ENCODE data around the gene CHN1.

CHN1 gene

DNA sequence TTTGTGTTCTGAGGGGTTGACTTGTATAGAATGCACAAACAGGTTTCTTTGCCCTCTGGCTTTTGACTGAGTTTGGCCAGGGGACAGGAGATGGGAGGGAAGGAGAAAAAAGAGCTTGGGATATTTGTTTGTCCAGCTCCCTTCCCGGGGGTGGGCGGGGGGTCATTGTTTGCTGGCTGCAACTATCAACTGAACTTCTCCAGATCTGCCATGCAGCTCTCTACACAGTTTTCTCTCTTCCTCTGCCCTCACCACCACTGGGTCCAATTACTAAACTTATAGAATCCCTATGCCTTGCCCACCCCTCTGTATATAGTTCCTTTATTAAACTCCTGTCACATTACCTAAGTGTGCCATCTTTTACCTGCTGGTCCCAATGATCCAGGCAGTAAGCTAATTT lies 32.8 kb upstream of the CHN1 start:
- no peak overlapping the region for H3K4me3 ChIP-seq (ENCODE audit: low read depth, low read length)
- no peak for DNase-seq (ENCODE audit: low read depth)
- TF ChIP-seq, protein P1, sequence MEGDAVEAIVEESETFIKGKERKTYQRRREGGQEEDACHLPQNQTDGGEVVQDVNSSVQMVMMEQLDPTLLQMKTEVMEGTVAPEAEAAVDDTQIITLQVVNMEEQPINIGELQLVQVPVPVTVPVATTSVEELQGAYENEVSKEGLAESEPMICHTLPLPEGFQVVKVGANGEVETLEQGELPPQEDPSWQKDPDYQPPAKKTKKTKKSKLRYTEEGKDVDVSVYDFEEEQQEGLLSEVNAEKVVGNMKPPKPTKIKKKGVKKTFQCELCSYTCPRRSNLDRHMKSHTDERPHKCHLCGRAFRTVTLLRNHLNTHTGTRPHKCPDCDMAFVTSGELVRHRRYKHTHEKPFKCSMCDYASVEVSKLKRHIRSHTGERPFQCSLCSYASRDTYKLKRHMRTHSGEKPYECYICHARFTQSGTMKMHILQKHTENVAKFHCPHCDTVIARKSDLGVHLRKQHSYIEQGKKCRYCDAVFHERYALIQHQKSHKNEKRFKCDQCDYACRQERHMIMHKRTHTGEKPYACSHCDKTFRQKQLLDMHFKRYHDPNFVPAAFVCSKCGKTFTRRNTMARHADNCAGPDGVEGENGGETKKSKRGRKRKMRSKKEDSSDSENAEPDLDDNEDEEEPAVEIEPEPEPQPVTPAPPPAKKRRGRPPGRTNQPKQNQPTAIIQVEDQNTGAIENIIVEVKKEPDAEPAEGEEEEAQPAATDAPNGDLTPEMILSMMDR (conservative IDR thresholded peaks at IDR 0.05; ENCODE audit: low read depth, low read length) = no peak

DNA sequence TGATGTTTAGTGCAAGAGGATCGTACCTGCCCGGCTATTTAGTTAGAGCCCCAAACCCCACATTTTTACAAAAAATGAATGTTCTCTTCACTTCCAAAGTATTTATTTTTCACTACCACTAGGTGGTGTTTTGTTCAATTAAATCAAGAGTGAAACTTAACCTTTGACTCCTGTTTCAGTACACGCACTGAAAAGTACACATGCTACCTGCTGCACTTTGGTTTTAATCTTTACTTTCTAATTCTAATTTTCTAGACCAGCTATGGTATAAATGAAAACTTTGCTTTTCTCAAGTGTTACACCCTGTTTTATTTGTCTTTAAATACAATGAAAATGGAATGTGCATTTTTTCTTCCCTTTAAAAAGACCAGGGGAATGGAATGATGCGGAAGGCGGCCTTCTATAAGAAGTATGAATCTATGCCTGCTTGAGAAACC lies 31.4 kb upstream of the CHN1 start:
- DNase-seq (ENCODE audit: low read depth) = peak; percentile 57
- H3K4me3 ChIP-seq (ENCODE audit: low read depth, low read length) = no peak overlapping the region
- TF ChIP-seq, protein P1 (conservative IDR thresholded peaks at IDR 0.05; ENCODE audit: low read depth, low read length) = peak; percentile 51

DNA sequence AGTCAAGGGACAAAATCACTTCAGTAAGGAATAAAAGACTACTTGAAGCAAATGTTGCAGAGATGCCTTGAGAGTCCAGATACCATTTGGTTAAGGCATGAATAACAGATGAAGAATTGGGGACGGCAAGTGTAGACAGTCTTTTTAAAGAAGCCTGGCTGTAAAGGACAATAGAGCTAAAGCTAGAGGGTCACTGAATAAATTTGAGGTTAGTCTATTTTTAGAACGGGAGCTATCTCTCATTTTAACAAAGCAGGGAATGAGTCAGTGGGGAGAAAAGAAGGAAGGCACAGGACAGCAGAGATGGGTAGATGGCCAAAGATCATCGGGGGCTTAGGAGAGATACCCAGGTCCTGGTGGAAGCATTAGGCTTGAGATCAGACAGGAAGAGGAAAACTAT lies 30.6 kb upstream of the CHN1 start:
- no peak overlapping the region for H3K4me3 ChIP-seq (ENCODE audit: low read depth, low read length)
- TF ChIP-seq, protein P1 (conservative IDR thresholded peaks at IDR 0.05; ENCODE audit: low read depth, low read length) = no peak
- no peak for DNase-seq (ENCODE audit: low read depth)

DNA sequence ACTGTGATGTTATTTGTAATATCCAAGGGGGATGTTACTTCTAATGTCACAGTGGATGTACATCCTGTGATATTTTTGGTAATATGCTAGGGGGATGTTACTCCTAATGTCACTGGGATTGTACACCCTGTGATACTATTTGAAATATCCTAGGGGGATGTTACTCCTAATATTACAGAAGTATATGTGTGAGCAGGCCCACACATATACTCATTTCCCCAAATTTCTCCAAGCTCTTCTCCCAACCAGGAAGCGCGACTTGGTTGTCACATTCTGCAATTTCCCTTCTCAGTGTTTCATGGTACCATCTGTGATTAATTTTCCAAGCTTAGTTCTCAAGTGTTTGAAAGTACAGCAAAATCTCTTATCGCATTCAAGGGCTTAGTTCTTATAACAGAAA lies 29.5 kb upstream of the CHN1 start:
- TF ChIP-seq, protein P1 (conservative IDR thresholded peaks at IDR 0.05; ENCODE audit: low read depth, low read length) = no peak
- no peak for DNase-seq (ENCODE audit: low read depth)
- no peak overlapping the region for H3K4me3 ChIP-seq (ENCODE audit: low read depth, low read length)

DNA sequence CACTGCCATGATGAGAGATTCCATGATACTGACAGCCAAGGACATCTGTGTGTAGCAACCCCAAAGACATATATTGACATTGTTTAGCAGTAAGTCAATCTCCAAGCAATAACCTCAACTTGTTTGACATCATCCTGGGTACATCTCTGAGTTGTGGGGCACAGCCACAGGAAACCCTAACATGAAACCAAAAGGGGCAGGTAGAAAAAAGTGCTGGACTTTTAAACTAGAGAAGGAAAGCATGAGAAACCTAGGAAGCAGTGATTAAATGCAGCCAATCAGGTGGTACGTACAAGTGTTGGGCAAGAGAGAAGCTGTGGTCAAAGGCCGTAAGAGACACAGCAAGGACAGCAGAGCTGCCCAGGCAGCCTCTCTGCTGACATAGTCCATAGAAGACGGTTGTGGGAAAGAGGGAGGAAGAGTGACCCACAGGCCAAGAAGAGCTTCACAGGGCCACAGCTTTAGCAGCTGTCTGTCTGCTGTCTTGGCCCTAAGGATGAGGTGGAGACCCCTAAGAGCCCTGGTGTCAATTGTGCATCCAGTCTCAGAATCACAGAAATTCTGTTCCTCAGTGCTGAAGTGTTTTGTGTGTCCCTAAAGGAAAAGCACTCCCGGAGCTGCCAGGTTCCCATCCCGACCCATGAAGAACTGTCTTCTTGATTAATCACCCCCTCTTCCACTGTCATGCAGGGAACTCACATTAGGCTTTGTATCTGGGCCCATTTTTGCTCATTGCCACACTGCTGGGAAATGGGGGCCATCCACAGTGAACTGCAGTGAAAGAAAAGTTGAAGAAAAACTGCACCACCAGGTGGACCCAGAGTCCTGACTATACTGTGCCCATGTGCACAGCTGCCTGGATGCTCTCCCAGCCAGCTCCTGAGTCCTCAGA lies 25.4 kb upstream of the CHN1 start:
- DNase-seq (ENCODE audit: low read depth) = peak; percentile 81
- TF ChIP-seq, protein P1 (conservative IDR thresholded peaks at IDR 0.05; ENCODE audit: low read depth, low read length) = peak; percentile 78
- H3K4me3 ChIP-seq (ENCODE audit: low read depth, low read length) = no peak overlapping the region

DNA sequence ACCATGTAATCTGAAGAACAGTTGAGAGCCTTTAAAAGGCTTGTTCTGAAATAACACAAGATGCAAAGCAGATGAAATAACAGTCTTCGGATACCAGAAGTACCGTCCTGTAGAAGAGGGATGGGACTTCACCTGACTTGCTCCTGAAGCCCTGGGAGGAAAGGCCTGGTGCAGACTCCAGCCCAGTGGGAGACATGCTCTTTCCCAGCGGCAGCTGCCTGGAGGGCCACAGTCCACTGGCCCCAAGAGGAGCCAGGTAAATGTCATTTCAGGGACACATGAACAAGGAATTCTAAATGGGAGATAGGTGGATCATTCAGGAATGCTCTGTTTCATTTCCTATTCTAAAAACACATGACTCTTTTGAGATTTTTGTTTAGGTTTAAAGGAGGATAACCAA lies 22.6 kb upstream of the CHN1 start:
- TF ChIP-seq, protein P1 (conservative IDR thresholded peaks at IDR 0.05; ENCODE audit: low read depth, low read length) = no peak
- DNase-seq (ENCODE audit: low read depth) = no peak
- H3K4me3 ChIP-seq (ENCODE audit: low read depth, low read length) = no peak overlapping the region

DNA sequence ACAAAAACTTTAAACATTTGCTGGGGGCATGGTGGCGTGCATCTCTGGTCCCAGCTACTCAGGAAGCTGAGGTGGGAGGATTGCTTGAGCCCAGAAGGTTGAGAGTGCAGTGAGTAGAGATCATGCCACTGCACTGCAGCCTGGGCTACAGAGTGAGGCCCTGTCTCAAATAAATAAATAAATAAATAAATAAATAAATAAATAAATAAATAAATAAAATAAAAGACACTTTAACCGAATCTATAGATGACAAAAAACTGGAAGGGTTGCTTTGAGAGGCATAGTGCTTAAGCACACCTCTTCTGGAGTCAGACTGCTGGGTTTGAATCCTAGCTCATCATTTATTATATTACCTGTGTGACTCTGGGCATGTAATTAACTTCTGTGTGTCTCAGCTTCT lies 21.2 kb upstream of the CHN1 start:
- no peak for DNase-seq (ENCODE audit: low read depth)
- TF ChIP-seq, protein P1 (conservative IDR thresholded peaks at IDR 0.05; ENCODE audit: low read depth, low read length) = no peak
- no peak overlapping the region for H3K4me3 ChIP-seq (ENCODE audit: low read depth, low read length)
